Left ventricle myocardium inferior (tissue), 1 donor: Measurements from ENCODE around the gene CACNA1C. TPM values are rescaled to one million over a fixed set of nuclear protein-coding genes. Genes with fewer than 3 reads are reported as not detected.

Experiments used
- DNase-seq: peaks from one replicate; pipeline ENCODE4 v3.0.0-alpha.2; 2020
- H3K27ac ChIP-seq: fragments of 200-600 bp; replicated peaks from 2 replicates; pipeline ENCODE4 v1.8.0; 2021
- H3K27me3 ChIP-seq: fragments of 200-600 bp; 2 replicates; pipeline ENCODE4 v1.8.0; 2021; ENCODE audit warnings: low read depth
- H3K36me3 ChIP-seq: fragments of 200-600 bp; 2 replicates; pipeline ENCODE4 v1.8.0; 2021
- H3K4me1 ChIP-seq: fragments of 200-600 bp; 2 replicates; pipeline ENCODE4 v1.8.0; 2021
- H3K4me3 ChIP-seq: fragments of 200-600 bp; 2 replicates; pipeline ENCODE4 v1.8.0; 2021; ENCODE audit warnings: mild to moderate bottlenecking, moderate library complexity
- H3K9me3 ChIP-seq: fragments of 200-600 bp; replicated peaks from 2 replicates; pipeline ENCODE4 v1.8.0; 2021
- intact Hi-C: fragments of 100-400 bp; cut with micrococcal nuclease; formaldehyde crosslinking; loops from one replicate; pipeline ENCODE4 v1.11.0; 2022
- total RNA-seq: library from RNA; stranded (reverse); fragmentation: NEBNext Ultra II Directional; extraction: Animal tissue kit (Norgen Biotek cat#: 25700); gene quantifications from one replicate; pipeline ENCODE4 v1.2.1, GENCODE V29; 2021
- TF ChIP-seq, protein P1 (sequence below): fragments of 200-600 bp; IDR thresholded peaks from 2 replicates; pipeline ENCODE4 v1.8.0; 2021; ENCODE audit warnings: antibody characterized with exemption, mild to moderate bottlenecking, borderline replicate concordance
- donor health status: DM: no; HTN: yes; CAD: no; lungs with severe emphysema.

CACNA1C gene
- total RNA-seq, 1 donor from 2014 or later, result 137 TPM

DNA sequence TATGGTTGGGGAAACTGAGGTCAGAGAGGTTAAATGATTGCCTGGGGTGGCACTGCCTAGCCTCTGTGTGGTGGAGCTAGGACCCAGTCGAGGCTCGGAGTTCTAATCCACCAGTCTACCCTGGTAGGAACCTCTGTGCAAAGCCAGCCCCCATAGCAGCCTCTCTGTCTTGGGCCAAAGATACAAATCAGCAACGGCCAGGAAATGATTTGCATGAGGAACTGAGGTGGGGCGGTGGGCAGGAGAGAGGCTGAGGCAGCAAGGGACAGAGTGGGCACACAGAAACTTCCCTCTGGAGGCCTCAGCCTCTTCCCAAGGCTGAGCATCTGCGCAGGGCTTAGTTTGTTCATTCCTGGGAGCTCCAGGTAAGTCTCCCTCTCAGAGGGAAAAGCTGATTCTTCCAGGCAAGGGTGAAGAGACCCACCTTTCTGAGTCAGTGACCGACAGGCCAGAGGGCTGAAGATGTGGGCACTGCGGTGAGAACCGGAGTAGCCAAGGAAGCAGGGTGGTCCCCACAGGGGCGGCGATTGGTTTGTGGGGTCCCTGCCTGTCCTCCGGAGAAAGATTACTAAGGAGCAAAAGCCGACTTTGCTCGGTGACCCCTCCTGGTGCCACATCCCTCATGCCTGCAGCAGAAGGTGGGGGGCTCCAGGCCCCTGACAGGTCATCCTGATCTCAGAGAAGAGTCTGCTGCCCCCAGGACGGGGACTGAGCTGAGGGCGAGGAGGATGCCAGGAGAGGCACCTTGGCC is 134.6 kb downstream of the CACNA1C start:
- Histone ChIP-seq H3K27me3 (no peaks in the 10 kb centered on the region), H3K4me3 (no peak overlapping the region), H3K27ac (peak overlapping the region; percentile 90), H3K4me1 (peaks cover 32% of the 10 kb centered on the region), H3K9me3 (no peaks in the 10 kb centered on the region), H3K36me3 (no peaks in the 10 kb centered on the region)
- DNase-seq, result no peak
- intact Hi-C loops, result no loop called here
- TF ChIP-seq, protein P1, sequence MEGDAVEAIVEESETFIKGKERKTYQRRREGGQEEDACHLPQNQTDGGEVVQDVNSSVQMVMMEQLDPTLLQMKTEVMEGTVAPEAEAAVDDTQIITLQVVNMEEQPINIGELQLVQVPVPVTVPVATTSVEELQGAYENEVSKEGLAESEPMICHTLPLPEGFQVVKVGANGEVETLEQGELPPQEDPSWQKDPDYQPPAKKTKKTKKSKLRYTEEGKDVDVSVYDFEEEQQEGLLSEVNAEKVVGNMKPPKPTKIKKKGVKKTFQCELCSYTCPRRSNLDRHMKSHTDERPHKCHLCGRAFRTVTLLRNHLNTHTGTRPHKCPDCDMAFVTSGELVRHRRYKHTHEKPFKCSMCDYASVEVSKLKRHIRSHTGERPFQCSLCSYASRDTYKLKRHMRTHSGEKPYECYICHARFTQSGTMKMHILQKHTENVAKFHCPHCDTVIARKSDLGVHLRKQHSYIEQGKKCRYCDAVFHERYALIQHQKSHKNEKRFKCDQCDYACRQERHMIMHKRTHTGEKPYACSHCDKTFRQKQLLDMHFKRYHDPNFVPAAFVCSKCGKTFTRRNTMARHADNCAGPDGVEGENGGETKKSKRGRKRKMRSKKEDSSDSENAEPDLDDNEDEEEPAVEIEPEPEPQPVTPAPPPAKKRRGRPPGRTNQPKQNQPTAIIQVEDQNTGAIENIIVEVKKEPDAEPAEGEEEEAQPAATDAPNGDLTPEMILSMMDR, result no peak

DNA sequence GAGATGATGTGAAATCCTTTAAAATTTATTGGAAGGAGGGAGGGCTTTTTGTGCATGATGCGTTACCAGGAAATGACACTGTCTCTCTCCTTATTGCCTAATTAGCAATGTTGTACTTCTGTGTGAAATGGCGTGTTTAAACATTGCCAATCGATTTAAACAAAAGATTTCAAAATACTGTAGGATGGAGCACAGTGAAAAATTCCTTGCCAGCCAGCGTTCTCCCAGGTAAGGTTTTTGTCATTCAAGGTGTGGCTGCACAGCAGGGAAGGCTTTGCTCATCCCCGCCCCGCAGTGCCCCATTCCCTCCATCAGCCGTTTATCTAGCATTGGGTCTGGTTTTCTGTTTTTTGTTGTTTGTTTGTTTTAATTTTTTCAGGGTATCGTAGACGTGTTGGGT is 137.3 kb downstream of the CACNA1C start:
- no peaks in the 10 kb centered on the region for H3K36me3 ChIP-seq
- TF ChIP-seq, protein P1, result no peak
- no peak overlapping the region for H3K27ac ChIP-seq

DNA sequence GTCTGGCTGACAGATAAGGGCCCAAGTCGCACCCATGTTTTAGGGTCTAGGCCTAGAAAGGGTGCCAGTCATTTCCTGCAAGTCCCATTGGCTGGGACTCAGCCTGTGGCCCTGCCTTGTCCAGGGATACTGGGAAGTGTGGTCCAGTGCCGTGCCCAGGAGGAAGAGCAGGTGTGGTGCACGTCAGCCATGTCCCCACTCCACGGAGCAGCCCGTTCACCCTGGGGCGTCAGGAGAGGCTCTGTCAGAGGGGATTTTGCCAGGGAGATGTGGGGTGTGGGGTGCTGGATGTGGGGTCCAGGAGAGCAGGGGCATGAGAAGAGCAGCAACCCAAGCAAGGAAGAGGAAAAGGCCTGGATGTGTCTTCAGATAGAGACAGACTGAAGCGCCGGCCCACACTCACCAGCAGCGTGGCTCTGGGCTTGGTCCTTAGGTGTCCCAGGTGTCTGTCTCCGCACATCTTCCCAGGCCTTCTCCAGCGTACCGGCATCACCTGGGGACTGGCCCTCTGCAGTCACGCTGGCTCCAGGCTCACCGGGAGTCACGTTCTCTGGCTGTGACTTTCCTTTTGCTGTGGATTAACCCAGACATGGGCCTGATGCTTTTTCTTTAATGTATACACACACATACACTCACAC is 138.2 kb downstream of the CACNA1C start:
- TF ChIP-seq, protein P1, result no peak
- no peaks in the 10 kb centered on the region for H3K9me3 ChIP-seq
- no peak overlapping the region for H3K27ac ChIP-seq
- no peak overlapping the region for H3K4me3 ChIP-seq
- no peaks in the 10 kb centered on the region for H3K36me3 ChIP-seq
- intact Hi-C loops, result no loop called here
- no peaks in the 10 kb centered on the region for H3K27me3 ChIP-seq
- H3K4me1 ChIP-seq, result peaks cover 40% of the 10 kb centered on the region
- DNase-seq, result no peak

More for the DNA sequence above, 137.3 kb downstream of the CACNA1C start:
- peaks cover 32% of the 10 kb centered on the region for H3K4me1 ChIP-seq
- intact Hi-C loops, result no loop called here
- H3K9me3 ChIP-seq, result no peaks in the 10 kb centered on the region
- no peak for DNase-seq
- no peak overlapping the region for H3K4me3 ChIP-seq
- H3K27me3 ChIP-seq, result no peaks in the 10 kb centered on the region

DNA sequence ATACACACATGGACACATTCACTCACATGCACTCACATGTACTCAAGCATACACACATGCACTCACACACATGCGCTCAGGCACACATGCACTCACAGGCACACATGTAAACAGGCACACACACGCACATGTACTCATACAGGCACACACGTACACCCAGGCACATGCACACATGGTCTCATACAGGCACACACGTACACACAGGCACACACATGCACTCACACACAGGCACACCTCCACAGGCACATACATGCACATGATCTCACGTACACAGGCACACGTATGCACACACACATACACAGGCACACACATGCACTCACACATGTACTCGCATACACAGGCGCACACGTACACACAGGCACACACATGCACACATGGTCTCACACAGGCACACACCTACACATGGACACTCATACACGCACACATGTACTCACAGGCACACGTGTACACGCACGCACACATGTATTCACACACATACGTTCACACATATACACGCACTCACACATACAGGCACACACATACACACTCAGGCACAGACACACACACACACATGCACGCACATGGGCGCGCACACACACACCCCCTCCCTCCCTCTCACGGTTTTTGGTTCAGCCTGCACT is 138.9 kb downstream of the CACNA1C start:
- DNase-seq, result no peak
- no peaks in the 10 kb centered on the region for H3K36me3 ChIP-seq
- peak overlapping the region; percentile 27 for H3K27ac ChIP-seq
- TF ChIP-seq, protein P1, result no peak
- no peaks in the 10 kb centered on the region for H3K27me3 ChIP-seq
- intact Hi-C loops, result no loop called here
- no peaks in the 10 kb centered on the region for H3K9me3 ChIP-seq
- no peak overlapping the region for H3K4me3 ChIP-seq
- H3K4me1 ChIP-seq, result peaks cover 47% of the 10 kb centered on the region

DNA sequence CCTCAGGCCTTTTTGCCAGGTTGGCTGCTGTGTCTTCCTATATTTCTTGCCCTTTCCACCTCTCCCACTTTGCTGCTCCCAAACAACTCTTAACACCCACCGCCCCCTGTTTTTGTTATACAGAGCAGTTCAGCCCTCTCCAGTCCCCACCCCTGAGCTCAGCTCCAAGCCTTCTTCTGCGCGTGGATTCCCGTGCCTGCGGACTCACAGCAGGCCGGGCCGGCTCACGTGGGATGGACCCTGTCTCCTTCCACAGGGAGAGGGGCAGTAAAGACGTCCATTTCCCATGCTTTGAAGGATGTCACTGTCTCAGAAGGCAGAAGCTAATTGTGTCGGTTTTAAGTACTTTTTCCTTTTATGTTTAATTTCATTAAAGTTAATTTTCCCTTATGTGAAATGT is 139.4 kb downstream of the CACNA1C start:
- TF ChIP-seq, protein P1, result no peak
- Histone ChIP-seq H3K36me3 (no peaks in the 10 kb centered on the region), H3K4me1 (peaks cover 52% of the 10 kb centered on the region), H3K9me3 (no peaks in the 10 kb centered on the region), H3K27ac (peak overlapping the region; percentile 27), H3K4me3 (no peak overlapping the region), H3K27me3 (no peaks in the 10 kb centered on the region)
- intact Hi-C loops, result no loop called here
- DNase-seq, result no peak
